WTC11 (cell line): Measurements from ENCODE around the gene SHISA9. TPM values are rescaled to one million over a fixed set of nuclear protein-coding genes. Genes with fewer than 3 reads are reported as not detected.

Experiments
- ATAC-seq: fragments of 200-7000 bp; cut with Tn5 transposase; 2 replicates; pipeline ENCODE4 v1.10.0; 2021; ENCODE audit warnings: mild to moderate bottlenecking, moderate library complexity
- CTCF ChIA-PET: fragments of 300-600 bp; sonication (Branson Sonifier 250); formaldehyde crosslinking; loops from one replicate; lab custom pipeline; 2021; ENCODE audit warnings: antibody characterized with exemption; lab: Charles Lee
- POLR2A ChIA-PET: fragments of 350-600 bp; sonication (Branson Sonifier 250); formaldehyde crosslinking; loops from one replicate; lab custom pipeline; 2021; ENCODE audit warnings: antibody characterized with exemption; lab: Charles Lee
- DNase-seq: peaks from one replicate; pipeline ENCODE4 v3.0.0; 2021; ENCODE audit warnings: low spot score
- H3K27ac Mint-ChIP-seq: 2 replicates; pipeline ENCODE4 v1.8.0; 2021; ENCODE audit warnings: mixed read lengths
- H3K27me3 Mint-ChIP-seq: 2 replicates; pipeline ENCODE4 v1.8.0; 2021; ENCODE audit warnings: low read depth, mild to moderate bottlenecking, moderate library complexity, mixed read lengths
- H3K36me3 Mint-ChIP-seq: 2 replicates; pipeline ENCODE4 v1.8.0; 2021; ENCODE audit warnings: mixed read lengths
- H3K4me1 Mint-ChIP-seq: 2 replicates; pipeline ENCODE4 v1.8.0; 2022; ENCODE audit warnings: mixed read lengths
- H3K4me3 Mint-ChIP-seq: 2 replicates; pipeline ENCODE4 v1.8.0; 2021; ENCODE audit warnings: mild to moderate bottlenecking, moderate library complexity, mixed read lengths
- H3K9me3 Mint-ChIP-seq: 2 replicates; pipeline ENCODE4 v1.8.0; 2021; ENCODE audit warnings: mixed read lengths
- AR ChIP-seq: fragments of 250-450 bp; sonication (Bioruptor Pico); IDR thresholded peaks from 2 replicates; pipeline ENCODE4 v1.9.0; 2021; ENCODE audit warnings: mild to moderate bottlenecking
- ERG ChIP-seq: fragments of 250-450 bp; sonication (Bioruptor Pico); IDR thresholded peaks from 2 replicates; pipeline ENCODE4 v1.8.0; 2021; ENCODE audit warnings: mild to moderate bottlenecking
- HMGA2 ChIP-seq: fragments of 250-450 bp; sonication (Bioruptor Pico); IDR thresholded peaks from 2 replicates; pipeline ENCODE4 v1.4.0; 2021; ENCODE audit warnings: mild to moderate bottlenecking, moderate library complexity
- MYBL2 ChIP-seq: sonication (generic); formaldehyde crosslinking; IDR thresholded peaks from 2 replicates; pipeline ENCODE4 v1.8.1; 2023; ENCODE audit warnings: mild to moderate bottlenecking, moderate library complexity, missing genetic modification reagents
- NFYB ChIP-seq: sonication (generic); formaldehyde crosslinking; conservative IDR thresholded peaks from 2 replicates; pipeline ENCODE4 v1.8.0; 2022; ENCODE audit warnings: low read depth, missing genetic modification reagents
- NR3C1 ChIP-seq: sonication (generic); formaldehyde crosslinking; conservative IDR thresholded peaks from 2 replicates; pipeline ENCODE4 v1.8.1; 2023; ENCODE audit warnings: low read depth, mild to moderate bottlenecking, missing genetic modification reagents
- SMAD4 ChIP-seq: sonication (generic); formaldehyde crosslinking; IDR thresholded peaks from 2 replicates; pipeline ENCODE4 v1.8.0; 2022; ENCODE audit warnings: mild to moderate bottlenecking, missing genetic modification reagents
- TP53 ChIP-seq: sonication (generic); formaldehyde crosslinking; IDR thresholded peaks from 2 replicates; pipeline ENCODE4 v1.8.1; 2023; ENCODE audit warnings: mild to moderate bottlenecking, missing genetic modification reagents
- ZNF219 ChIP-seq: sonication (generic); formaldehyde crosslinking; IDR thresholded peaks from 2 replicates; pipeline ENCODE4 v1.8.0; 2023; ENCODE audit warnings: missing genetic modification reagents, mild to moderate bottlenecking, borderline replicate concordance
- ZNF232 ChIP-seq: sonication (generic); formaldehyde crosslinking; IDR thresholded peaks from 2 replicates; pipeline ENCODE4 v1.8.0; 2022; ENCODE audit warnings: mild to moderate bottlenecking, missing genetic modification reagents
- ZNF263 ChIP-seq: sonication (generic); formaldehyde crosslinking; IDR thresholded peaks from 2 replicates; pipeline ENCODE4 v1.8.1; 2022; ENCODE audit warnings: low read depth, mild to moderate bottlenecking, moderate library complexity, missing genetic modification reagents
- ZNF396 ChIP-seq: fragments of 250-450 bp; sonication (Bioruptor Pico); IDR thresholded peaks from 2 replicates; pipeline ENCODE4 v1.8.0; 2021; ENCODE audit warnings: mild to moderate bottlenecking, moderate library complexity, borderline replicate concordance
- ZNF671 ChIP-seq: fragments of 250-450 bp; sonication (Bioruptor Pico); IDR thresholded peaks from 2 replicates; pipeline ENCODE4 v1.8.0; 2021; ENCODE audit warnings: mild to moderate bottlenecking
- ZSCAN18 ChIP-seq: fragments of 250-450 bp; sonication (Bioruptor Pico); IDR thresholded peaks from 2 replicates; pipeline ENCODE4 v2.1.2; 2022; ENCODE audit warnings: mild to moderate bottlenecking, moderate library complexity
- total RNA-seq: library from RNA; stranded (reverse); gene quantifications from 3 replicates; pipeline ENCODE4 v1.2.3, GENCODE V29; 2021
- TF ChIP-seq, protein P1 (sequence below): sonication (generic); formaldehyde crosslinking; IDR thresholded peaks from 2 replicates; pipeline ENCODE4 v1.8.1; 2023; ENCODE audit warnings: mild to moderate bottlenecking, missing genetic modification reagents, moderate library complexity
- TF ChIP-seq, protein P2 (sequence below): sonication (generic); formaldehyde crosslinking; IDR thresholded peaks from 2 replicates; pipeline ENCODE4 v1.8.0; 2023; ENCODE audit warnings: missing genetic modification reagents
- TF ChIP-seq, protein P3 (sequence below): sonication (generic); formaldehyde crosslinking; IDR thresholded peaks from 2 replicates; pipeline ENCODE4 v1.8.1; 2023; ENCODE audit warnings: mild to moderate bottlenecking, moderate library complexity, missing genetic modification reagents
- TF ChIP-seq, protein P4 (sequence below): sonication (generic); formaldehyde crosslinking; IDR thresholded peaks from 2 replicates; pipeline ENCODE4 v1.8.0; 2022; ENCODE audit warnings: mild to moderate bottlenecking, missing genetic modification reagents

The SHISA9 gene
- total RNA-seq, 1 experiment from 2014 or later, result 37.5 TPM

- TF ChIP-seq ZNF219 (CRISPR knock-in tag) (no peak), ERG (CRISPR knock-in tag) (no peak), NFYB (CRISPR knock-in tag) (no peak)
- TF ChIP-seq, all 79 proteins: peak for 0
These were observed 269.9 kb downstream of the SHISA9 start (continued) for GRCh38 chr16:13171313-13171712.

DNA sequence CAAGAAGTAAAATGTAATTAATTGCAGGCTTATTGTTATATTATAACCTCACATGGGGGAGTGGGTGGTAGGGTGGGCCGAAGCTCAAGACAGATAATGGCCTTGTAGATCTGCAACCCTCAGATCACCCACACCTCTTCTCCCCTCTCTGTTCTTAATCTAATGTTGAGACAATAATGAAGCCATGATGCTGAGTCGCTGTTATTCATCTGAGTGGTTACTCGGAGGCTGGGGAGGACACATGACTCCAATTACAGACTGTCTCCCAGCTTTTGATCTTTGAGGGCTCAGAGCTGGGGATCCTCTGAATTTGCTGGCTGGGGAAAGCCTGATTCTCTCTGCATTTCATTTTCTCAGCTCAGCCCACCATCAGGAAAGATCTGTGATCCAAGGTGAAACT, 275.3 kb downstream of the SHISA9 start:
- Mint-ChIP-seq H3K4me1 (peaks cover 31% of the 10 kb centered on the region), H3K9me3 (no peaks in the 10 kb centered on the region; the same call in 1 of the 2 replicates), H3K27me3 (no peaks in the 10 kb centered on the region; the same call in 1 of the 2 replicates), H3K4me3 (no peak overlapping the region), H3K36me3 (no peaks in the 10 kb centered on the region), H3K27ac (no peak overlapping the region)
- DNase-seq (no peak), ATAC-seq (no peak)
- ChIA-PET POLR2A (no interaction called here), CTCF (interaction anchor here (1.2 kb wide), 1 partner anchor 10 kb away, joined by 4 read pairs; no protein-coding TSS in a partner anchor)
- TF ChIP-seq ZNF671 (CRISPR knock-in tag) (no peak), ZNF263 (CRISPR knock-in tag) (no peak), ZNF232 (CRISPR knock-in tag) (no peak), NR3C1 (CRISPR knock-in tag) (no peak), HMGA2 (CRISPR knock-in tag) (no peak), MYBL2 (no peak)

DNA sequence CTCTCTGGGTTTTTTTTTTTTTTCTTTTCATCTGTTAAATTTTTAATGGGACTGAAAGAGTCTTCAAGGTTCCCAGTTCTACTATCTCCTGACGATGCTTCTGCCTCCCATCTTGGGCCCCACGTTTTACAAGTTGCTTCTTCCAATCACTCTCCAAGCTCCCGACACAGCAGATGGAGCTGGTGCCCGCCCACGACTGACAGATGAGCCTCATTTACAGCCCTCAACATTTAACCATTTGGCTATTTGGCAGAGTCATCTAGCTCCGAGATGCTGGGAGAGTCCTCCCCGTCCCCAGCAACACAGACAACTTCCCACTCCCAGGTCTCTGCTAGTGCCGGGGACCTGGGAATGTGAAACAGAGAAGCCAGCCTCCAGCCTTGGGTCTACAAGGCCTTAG, 276.9 kb downstream of the SHISA9 start:
- DNase-seq (no peak), ATAC-seq (no peak)
- Mint-ChIP-seq H3K27ac (no peak overlapping the region), H3K4me1 (peaks cover 24% of the 10 kb centered on the region), H3K9me3 (no peaks in the 10 kb centered on the region; the same call in none of the 2 replicates), H3K36me3 (no peaks in the 10 kb centered on the region), H3K4me3 (no peak overlapping the region), H3K27me3 (no peaks in the 10 kb centered on the region; the same call in 1 of the 2 replicates)
- ChIA-PET POLR2A (no interaction called here), CTCF (no interaction called here)
- TF ChIP-seq, protein P1, sequence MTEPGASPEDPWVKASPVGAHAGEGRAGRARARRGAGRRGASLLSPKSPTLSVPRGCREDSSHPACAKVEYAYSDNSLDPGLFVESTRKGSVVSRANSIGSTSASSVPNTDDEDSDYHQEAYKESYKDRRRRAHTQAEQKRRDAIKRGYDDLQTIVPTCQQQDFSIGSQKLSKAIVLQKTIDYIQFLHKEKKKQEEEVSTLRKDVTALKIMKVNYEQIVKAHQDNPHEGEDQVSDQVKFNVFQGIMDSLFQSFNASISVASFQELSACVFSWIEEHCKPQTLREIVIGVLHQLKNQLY (CRISPR knock-in tag), result no peak
- TF ChIP-seq, protein P2, sequence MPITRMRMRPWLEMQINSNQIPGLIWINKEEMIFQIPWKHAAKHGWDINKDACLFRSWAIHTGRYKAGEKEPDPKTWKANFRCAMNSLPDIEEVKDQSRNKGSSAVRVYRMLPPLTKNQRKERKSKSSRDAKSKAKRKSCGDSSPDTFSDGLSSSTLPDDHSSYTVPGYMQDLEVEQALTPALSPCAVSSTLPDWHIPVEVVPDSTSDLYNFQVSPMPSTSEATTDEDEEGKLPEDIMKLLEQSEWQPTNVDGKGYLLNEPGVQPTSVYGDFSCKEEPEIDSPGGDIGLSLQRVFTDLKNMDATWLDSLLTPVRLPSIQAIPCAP (CRISPR knock-in tag), result no peak
- TF ChIP-seq, protein P3, sequence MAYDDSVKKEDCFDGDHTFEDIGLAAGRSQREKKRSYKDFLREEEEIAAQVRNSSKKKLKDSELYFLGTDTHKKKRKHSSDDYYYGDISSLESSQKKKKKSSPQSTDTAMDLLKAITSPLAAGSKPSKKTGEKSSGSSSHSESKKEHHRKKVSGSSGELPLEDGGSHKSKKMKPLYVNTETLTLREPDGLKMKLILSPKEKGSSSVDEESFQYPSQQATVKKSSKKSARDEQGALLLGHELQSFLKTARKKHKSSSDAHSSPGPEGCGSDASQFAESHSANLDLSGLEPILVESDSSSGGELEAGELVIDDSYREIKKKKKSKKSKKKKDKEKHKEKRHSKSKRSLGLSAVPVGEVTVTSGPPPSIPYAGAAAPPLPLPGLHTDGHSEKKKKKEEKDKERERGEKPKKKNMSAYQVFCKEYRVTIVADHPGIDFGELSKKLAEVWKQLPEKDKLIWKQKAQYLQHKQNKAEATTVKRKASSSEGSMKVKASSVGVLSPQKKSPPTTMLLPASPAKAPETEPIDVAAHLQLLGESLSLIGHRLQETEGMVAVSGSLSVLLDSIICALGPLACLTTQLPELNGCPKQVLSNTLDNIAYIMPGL, result no peak
- TF ChIP-seq TP53 (CRISPR knock-in tag) (no peak), AR (CRISPR knock-in tag) (no peak), ZSCAN18 (CRISPR knock-in tag) (no peak), ZNF396 (CRISPR knock-in tag) (no peak), SMAD4 (CRISPR knock-in tag) (no peak), ERG (CRISPR knock-in tag) (no peak)
- TF ChIP-seq, protein P4, sequence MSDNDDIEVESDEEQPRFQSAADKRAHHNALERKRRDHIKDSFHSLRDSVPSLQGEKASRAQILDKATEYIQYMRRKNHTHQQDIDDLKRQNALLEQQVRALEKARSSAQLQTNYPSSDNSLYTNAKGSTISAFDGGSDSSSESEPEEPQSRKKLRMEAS (CRISPR knock-in tag), result no peak
